Choroid plexus epithelial cell (primary cell): ENCODE results near the gene COL18A1.
"Not testable (repeated sequence)": the region's sequence is repeated elsewhere in the genome, so short reads cannot be mapped to it uniquely, and the experiment has no call there.

ENCODE experiments used
- DNase-seq: peaks from one replicate; pipeline ENCODE4 v3.0.0-alpha.2; 2010; ENCODE audit warnings: low read depth
- H3K4me3 ChIP-seq: 2 replicates; pipeline ENCODE4 v1.5.1; 2011; ENCODE audit warnings: low read depth, mild to moderate bottlenecking, control low read depth, low read length, moderate library complexity
- CTCF ChIP-seq: conservative IDR thresholded peaks from 2 replicates; pipeline ENCODE4 v1.5.1; 2011; ENCODE audit warnings: low read depth, mild to moderate bottlenecking, control low read depth, inconsistent platforms, low read length, moderate library complexity

The COL18A1 gene

GRCh38 chr21:45560106-45561021 is 155.4 kb downstream of the COL18A1 start:
- no peak for DNase-seq
- TF ChIP-seq CTCF, result no peak
- H3K4me3 ChIP-seq, result no peak overlapping the region

GRCh38 chr21:45561241-45561640 is 156.3 kb downstream of the COL18A1 start:
- not testable (repeated sequence) for H3K4me3 ChIP-seq, DNase-seq

GRCh38 chr21:45562402-45562801 is 157.4 kb downstream of the COL18A1 start:
- H3K4me3 ChIP-seq, result no peak overlapping the region
- TF ChIP-seq CTCF, result no peak
- DNase-seq, result no peak

- no peak for TF ChIP-seq CTCF
- peak; percentile 56 for DNase-seq
Measured at GRCh38 chr21:45562965-45563364, 158.0 kb downstream of the COL18A1 start.

More at GRCh38 chr21:45562965-45563364, 158.0 kb downstream of the COL18A1 start:
- no peak overlapping the region for H3K4me3 ChIP-seq
